GM12874 (cell line): ENCODE data around the gene SYCE3.

Source experiments
- TF ChIP-seq, protein P1 (sequence below): IDR thresholded peaks from 2 replicates; pipeline ENCODE4 v1.5.1; 2011; ENCODE audit warnings: low read depth, mild to moderate bottlenecking, control low read depth, low read length, moderate library complexity; ENCODE audit not compliant: insufficient read depth

Gene SYCE3

DNA sequence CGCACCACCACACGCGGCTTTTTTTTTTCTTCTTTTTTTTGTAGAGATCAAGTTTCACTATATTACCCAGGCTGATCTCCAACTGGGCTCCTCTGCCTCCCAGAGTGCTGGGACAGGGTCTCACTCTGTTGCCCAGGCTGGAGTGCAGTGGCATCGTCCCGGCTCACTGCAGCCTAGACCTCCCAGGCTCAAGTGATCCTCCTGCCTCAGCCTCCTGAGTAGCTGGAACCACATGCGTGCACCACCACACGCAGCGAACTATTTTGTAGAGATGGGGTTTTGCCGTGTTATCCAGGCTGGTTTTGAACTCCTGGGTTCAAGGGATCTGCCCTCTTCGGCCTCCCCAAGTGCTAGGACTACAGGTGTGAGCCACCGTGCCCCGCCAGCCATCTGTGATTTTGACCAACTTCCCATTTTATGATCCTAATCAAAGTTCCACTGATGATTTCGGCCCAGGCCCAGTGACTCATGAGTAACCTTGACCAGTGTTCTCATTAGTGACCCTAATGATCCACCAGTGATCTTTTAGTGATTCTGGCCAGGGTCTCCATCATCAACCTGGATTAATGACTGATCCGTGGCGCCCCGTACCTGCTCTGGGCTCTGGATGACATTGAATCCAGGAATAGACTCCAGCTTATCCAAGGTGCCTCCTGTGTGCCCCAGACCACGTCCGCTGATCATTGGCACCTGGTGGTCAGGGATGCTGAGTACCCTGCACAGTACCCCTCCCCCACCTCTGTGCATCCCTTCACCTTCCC lies 34.6 kb downstream of the SYCE3 start:
- TF ChIP-seq, protein P1, sequence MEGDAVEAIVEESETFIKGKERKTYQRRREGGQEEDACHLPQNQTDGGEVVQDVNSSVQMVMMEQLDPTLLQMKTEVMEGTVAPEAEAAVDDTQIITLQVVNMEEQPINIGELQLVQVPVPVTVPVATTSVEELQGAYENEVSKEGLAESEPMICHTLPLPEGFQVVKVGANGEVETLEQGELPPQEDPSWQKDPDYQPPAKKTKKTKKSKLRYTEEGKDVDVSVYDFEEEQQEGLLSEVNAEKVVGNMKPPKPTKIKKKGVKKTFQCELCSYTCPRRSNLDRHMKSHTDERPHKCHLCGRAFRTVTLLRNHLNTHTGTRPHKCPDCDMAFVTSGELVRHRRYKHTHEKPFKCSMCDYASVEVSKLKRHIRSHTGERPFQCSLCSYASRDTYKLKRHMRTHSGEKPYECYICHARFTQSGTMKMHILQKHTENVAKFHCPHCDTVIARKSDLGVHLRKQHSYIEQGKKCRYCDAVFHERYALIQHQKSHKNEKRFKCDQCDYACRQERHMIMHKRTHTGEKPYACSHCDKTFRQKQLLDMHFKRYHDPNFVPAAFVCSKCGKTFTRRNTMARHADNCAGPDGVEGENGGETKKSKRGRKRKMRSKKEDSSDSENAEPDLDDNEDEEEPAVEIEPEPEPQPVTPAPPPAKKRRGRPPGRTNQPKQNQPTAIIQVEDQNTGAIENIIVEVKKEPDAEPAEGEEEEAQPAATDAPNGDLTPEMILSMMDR: no peak

- TF ChIP-seq, protein P1: no peak
Observed at GRCh38 chr22:50526834-50527801, 35.6 kb downstream of the SYCE3 start.

DNA sequence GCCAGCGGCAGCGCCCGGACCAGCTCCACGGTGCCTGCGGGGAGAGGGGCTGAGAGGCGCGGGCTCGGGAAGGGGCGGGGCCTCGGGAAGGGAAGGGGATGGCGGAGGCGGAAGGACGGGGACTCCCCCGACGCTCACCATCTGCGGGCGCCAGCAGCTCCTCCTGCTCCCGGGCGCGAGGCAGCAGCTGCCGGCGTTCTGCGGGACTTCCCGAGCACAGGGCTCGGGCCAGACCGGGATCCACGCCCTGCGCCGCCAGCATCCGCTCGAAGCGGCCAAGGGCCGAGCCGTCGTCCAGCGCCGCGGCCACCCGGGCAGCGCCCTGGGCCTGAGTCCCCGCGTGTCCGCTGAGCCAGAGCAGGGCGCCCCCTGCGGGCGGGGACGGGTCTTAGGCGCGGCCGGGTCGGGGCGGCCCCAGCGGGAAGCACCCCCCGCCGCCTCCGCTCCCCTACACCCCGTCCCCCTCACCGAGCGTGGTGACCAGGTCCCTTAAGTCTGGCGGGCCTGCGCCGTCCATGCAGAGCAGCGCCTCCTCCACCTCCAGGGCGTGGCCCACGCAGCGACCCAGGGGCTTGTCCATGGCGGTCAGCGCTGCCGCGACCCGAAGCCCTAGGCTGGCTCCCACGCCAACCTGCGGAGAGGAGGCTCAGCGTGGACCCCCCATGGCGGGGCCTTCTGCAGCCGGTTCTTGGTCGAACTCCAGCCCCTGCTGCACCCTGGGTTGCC lies 36.4 kb downstream of the SYCE3 start:
- TF ChIP-seq, protein P1: peak; percentile 80

GRCh38 chr22:50525858-50526107 lies 36.9 kb downstream of the SYCE3 start:
- TF ChIP-seq, protein P1: no peak

DNA sequence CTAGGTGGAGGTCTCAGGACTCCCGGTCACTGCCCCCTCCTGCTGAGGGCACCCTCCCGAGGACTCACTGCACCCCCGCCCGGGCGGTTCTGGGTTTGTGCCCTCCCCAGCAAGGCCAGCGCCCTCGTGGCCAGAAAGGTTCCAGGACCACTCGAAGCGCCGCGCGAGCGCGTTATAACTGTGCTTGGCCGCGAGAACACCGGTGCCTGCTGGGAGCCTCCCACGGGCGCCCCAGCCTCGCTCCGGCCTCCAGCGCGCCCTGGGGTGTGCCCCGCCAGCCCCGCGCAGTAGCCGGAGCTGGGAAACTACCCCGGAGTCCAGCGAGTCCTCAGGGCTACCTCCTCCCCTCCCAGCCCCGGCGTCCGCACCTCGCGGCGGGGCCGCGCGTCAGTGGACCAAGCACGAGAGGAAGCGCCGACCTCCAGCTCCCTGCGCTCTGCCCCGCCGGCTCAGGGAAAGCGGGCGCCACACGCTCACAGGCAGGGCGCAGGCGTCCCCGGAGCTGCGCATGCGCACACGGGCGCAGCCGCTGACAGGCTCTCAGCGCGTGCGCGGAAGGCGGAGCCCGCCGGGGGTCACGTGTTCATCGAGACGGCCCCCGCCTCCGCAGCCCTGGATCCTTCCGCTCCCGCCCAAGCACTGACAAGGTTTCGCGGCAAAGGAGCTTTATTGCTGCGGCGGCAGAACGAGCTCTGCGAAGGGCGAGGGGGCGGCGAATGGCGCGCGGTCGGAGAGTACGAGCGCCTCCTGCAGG lies 37.4 kb downstream of the SYCE3 start, which contains the start of gene SCO2:
Gene SCO2, minus strand, starts transcription at position 495 of the 754 bp plus-strand sequence. CDS start 1,187 bp downstream, outside the sequence.
- TF ChIP-seq, protein P1: peak; percentile 68

DNA sequence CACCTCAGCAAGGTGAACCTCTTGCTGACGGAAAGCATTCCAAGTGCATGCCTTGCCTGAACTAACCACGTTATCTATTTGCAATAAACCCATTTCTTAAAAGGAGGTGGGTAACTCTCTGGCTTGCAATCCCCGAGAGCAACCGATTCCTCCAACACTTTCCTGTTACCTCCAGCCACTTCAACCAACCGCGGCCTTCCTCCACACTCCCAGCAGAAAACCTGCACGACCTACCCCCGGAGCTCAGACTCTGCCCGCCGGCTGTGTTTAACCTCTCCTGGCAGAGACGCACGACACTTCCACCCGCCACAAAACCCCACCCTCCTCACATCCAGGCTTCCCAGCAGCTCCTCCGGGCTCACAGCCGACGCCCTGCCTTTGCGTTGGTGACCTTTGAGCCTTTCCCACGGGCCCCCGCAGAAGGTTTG lies 38.0 kb downstream of the SYCE3 start:
- TF ChIP-seq, protein P1: no peak
